ENCODE data around the gene COX4I1.

COX4I1 gene

DNA sequence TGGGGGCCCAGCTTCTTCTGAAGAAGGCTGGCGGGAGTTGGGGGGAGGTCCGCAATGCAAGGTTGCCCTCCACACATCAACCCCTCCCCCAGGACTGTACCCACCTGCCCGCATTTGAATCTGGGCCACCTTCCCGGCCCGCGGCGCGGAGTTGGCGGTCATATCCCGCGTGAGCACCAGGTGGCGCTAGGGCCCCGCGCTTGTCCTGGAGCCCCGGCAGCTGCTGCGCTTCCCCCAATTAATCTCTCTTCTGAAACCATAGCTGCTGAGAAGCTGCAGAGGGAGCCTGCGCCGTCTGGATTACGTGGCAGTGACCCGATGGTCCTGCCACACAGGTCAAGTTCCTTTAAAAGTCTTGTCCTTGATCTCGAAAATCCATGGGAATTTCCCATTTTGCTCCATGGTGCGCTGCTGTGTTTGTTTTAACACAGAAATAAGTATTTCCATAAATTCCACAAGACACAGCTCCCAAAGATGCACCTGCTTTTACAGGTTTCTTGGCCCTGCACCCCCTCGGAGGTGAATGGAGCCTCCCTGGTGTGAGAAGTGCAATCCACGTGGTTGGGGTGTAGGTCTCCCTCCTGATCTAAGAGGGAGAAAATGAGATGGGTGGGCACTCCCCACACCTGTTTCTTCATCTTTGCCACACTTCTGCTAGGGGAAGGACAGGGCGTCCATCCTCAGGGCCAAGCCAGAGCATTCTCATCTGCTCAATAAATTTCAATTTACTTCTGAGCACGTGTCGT lies 22.1 kb downstream of the COX4I1 start:
- Histone ChIP-seq H3K27me3 (ENCODE audit: insufficient read depth, low read depth, severe bottlenecking) (no peaks in the 10 kb centered on the region), H3K4me3 (ENCODE audit: low read depth, low read length) (no peak overlapping the region)
- DNase-seq: peak; percentile 62

DNA sequence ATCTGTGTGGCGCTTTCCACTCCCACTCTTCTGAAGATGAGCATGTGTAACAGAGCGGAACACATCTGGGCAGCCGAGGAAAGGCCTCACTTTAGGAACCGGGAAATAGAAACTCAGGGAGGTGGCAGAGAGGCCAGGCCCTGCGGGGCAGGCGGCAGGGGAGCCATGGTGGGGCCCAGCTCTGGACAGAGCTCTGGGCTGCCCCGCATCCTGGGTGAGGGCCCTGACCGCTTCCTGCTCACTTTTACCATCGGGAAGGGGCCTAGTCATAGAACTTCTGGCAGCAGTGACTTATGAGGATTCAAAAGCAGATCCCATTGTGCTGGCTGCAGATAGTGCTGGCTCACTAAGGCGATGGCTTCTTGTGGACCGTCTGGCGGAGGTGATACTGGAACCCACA lies 22.6 kb downstream of the COX4I1 start:
- no peaks in the 10 kb centered on the region for H3K27me3 ChIP-seq (ENCODE audit: insufficient read depth, low read depth, severe bottlenecking)
- no peaks in the 10 kb centered on the region for H3K9me3 ChIP-seq (ENCODE audit: severe bottlenecking)
- DNase-seq: no peak
- H3K4me3 ChIP-seq (ENCODE audit: low read depth, low read length): no peak overlapping the region
- TF ChIP-seq, protein P1, sequence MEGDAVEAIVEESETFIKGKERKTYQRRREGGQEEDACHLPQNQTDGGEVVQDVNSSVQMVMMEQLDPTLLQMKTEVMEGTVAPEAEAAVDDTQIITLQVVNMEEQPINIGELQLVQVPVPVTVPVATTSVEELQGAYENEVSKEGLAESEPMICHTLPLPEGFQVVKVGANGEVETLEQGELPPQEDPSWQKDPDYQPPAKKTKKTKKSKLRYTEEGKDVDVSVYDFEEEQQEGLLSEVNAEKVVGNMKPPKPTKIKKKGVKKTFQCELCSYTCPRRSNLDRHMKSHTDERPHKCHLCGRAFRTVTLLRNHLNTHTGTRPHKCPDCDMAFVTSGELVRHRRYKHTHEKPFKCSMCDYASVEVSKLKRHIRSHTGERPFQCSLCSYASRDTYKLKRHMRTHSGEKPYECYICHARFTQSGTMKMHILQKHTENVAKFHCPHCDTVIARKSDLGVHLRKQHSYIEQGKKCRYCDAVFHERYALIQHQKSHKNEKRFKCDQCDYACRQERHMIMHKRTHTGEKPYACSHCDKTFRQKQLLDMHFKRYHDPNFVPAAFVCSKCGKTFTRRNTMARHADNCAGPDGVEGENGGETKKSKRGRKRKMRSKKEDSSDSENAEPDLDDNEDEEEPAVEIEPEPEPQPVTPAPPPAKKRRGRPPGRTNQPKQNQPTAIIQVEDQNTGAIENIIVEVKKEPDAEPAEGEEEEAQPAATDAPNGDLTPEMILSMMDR (IDR thresholded peaks at IDR 0.05; ENCODE audit: low read depth, low read length): no peak
- H3K36me3 ChIP-seq: no peaks in the 10 kb centered on the region
- no peak overlapping the region for H3K27ac ChIP-seq

More for the DNA sequence above, 22.1 kb downstream of the COX4I1 start:
- no peaks in the 10 kb centered on the region for H3K36me3 ChIP-seq
- H3K9me3 ChIP-seq (ENCODE audit: severe bottlenecking): no peaks in the 10 kb centered on the region
- H3K27ac ChIP-seq: no peak overlapping the region
- TF ChIP-seq, protein P1 (IDR thresholded peaks at IDR 0.05; ENCODE audit: low read depth, low read length): peak; percentile 68

DNA sequence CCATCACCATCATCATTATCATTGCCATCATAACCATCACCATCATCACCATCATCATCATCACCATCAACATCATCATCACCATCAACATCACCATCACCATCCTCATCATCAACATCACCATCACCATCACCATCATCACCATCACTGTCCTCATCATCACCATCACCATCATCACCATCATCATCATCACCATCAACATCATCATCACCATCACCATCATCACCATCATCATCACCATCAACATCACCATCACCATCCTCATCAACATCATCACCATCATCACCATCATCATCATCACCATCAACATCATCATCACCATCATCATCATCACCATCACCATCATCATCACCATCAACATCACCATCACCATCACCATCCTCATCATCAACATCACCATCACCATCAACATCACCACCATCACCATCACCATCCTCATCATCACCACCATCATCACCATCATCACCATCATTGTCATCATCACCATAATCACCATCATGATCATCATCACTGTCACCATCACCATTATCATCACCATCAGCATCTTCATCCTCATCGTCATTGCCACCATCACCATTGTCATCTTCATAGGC lies 23.9 kb downstream of the COX4I1 start:
- no peak overlapping the region for H3K4me3 ChIP-seq (ENCODE audit: low read depth, low read length)
- H3K27me3 ChIP-seq (ENCODE audit: insufficient read depth, low read depth, severe bottlenecking): no peaks in the 10 kb centered on the region
- no peak for DNase-seq
- no peaks in the 10 kb centered on the region for H3K36me3 ChIP-seq
- H3K9me3 ChIP-seq (ENCODE audit: severe bottlenecking): no peaks in the 10 kb centered on the region
- H3K27ac ChIP-seq: no peak overlapping the region
- TF ChIP-seq, protein P1 (IDR thresholded peaks at IDR 0.05; ENCODE audit: low read depth, low read length): no peak

DNA sequence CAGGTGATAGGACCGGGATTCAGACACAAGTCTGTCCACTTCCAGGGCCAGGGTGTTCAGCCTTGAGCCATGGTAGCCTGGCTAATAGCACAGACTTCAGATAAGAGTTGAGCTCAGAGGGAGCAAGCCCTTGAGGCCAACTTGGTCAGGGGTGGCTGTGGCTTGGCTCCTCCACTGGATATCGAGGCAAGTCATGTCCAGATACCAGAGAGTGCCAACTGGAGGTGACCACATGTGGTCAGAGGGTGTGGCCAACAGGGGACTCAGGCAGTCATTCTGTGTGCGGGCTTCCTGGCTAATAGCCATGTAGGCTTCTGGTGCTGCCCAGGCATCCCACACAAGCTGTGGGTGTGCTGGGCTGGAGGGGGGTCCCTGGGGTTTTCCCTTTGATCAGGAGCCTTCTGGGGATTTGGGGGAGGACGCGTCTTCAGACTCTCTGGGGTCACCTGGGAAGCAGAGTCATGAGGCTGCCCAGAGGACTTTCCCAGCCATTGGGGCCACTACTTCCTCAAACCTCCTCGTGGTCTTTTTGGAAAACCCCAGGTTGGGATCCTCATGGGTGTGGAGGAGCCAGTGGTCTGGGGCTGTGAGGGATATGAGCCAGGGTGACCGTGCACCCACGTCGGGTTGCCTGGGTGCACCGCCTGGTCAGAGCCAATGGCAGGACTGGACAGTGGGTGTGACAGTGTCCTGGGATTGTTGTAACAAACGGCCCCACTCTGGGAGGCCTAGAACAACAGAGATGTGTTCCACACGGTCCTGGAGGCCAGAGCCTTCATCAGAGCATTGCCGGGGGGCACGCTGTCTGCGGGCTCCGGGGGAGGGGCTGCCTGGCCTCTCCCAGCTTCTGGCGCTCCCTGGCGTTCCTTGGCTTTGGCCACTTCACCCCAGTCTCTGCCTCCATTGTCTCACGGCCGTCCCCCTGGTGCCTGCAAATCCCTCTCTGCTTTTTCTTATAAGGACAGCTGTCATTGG lies 25.0 kb downstream of the COX4I1 start:
- H3K27me3 ChIP-seq (ENCODE audit: insufficient read depth, low read depth, severe bottlenecking): no peaks in the 10 kb centered on the region
- no peak overlapping the region for H3K4me3 ChIP-seq (ENCODE audit: low read depth, low read length)
- TF ChIP-seq, protein P1 (IDR thresholded peaks at IDR 0.05; ENCODE audit: low read depth, low read length): no peak
- H3K36me3 ChIP-seq: no peaks in the 10 kb centered on the region
- H3K27ac ChIP-seq: no peak overlapping the region
- no peaks in the 10 kb centered on the region for H3K9me3 ChIP-seq (ENCODE audit: severe bottlenecking)
- DNase-seq: peak; percentile 16

DNA sequence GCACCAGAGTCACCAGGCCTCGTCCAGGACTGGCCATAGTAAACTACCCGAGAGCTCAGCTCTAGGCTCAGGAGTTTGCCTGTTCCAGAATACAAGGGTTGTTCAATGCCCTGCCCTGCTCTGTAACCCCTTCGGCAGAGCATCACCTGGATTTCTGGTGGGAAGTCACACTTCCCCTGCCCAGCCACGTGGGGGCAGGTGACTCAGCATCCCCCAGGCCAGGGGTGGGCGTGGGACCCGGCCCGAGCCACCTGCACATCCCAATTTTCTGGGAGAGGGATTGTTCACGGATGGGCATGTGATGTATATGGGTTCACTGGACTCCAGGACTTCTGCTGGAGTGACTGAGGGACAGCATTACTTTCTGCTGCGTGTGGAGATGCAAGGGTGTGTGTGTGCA lies 25.8 kb downstream of the COX4I1 start:
- no peaks in the 10 kb centered on the region for H3K27me3 ChIP-seq (ENCODE audit: insufficient read depth, low read depth, severe bottlenecking)
- H3K9me3 ChIP-seq (ENCODE audit: severe bottlenecking): no peaks in the 10 kb centered on the region
- H3K27ac ChIP-seq: no peak overlapping the region
- H3K4me3 ChIP-seq (ENCODE audit: low read depth, low read length): no peak overlapping the region
- TF ChIP-seq, protein P1 (IDR thresholded peaks at IDR 0.05; ENCODE audit: low read depth, low read length): peak; percentile 34; the same call in 1 of the 2 replicates
- no peak for DNase-seq
- no peaks in the 10 kb centered on the region for H3K36me3 ChIP-seq
